HG03095 (cell line): ENCODE measurements around the gene TBC1D30.
A peak's percentile ranks its signal among the peaks of the same experiment; 100 is the strongest.

Experiments
- ATAC-seq: cut with Tn5 transposase; IDR thresholded peaks from one replicate; pipeline ENCODE4 v1.9.1; 2021; ENCODE audit warnings: moderate library complexity; ENCODE audit not compliant: unreplicated experiment

TBC1D30 gene

GRCh38 chr12:64858882-64859605, 34.6 kb downstream of the TBC1D30 start:
- ATAC-seq: no peak

GRCh38 chr12:64860446-64860998, 36.1 kb downstream of the TBC1D30 start:
- ATAC-seq: no peak

GRCh38 chr12:64864319-64864718, 39.9 kb downstream of the TBC1D30 start:
- ATAC-seq: no peak

- no peak for ATAC-seq
Observed at GRCh38 chr12:64875186-64875585, 50.7 kb downstream of the TBC1D30 start.

GRCh38 chr12:64876388-64877071, 52.1 kb downstream of the TBC1D30 start:
- ATAC-seq: peak; percentile 17

GRCh38 chr12:64877363-64878004, 53.0 kb downstream of the TBC1D30 start:
- peak; percentile 79 for ATAC-seq

GRCh38 chr12:64882687-64883086, 58.2 kb downstream of the TBC1D30 start:
- ATAC-seq: no peak

GRCh38 chr12:64883264-64884163, 59.1 kb downstream of the TBC1D30 start:
- no peak for ATAC-seq

- ATAC-seq: no peak
Observed at GRCh38 chr12:64884164-64884542, 59.7 kb downstream of the TBC1D30 start.

GRCh38 chr12:64884728-64885127, 60.3 kb downstream of the TBC1D30 start:
- ATAC-seq: no peak

- ATAC-seq: no peak
Observed at GRCh38 chr12:64889434-64890216, 65.2 kb downstream of the TBC1D30 start.

- no peak for ATAC-seq
Observed at GRCh38 chr12:64890873-64891468, 66.5 kb downstream of the TBC1D30 start.

- ATAC-seq: no peak
Observed at GRCh38 chr12:64891629-64892028, 67.2 kb downstream of the TBC1D30 start.

GRCh38 chr12:64892561-64892960, 68.1 kb downstream of the TBC1D30 start:
- ATAC-seq: no peak

GRCh38 chr12:64893961-64894360, 69.5 kb downstream of the TBC1D30 start:
- ATAC-seq: no peak

- no peak for ATAC-seq
Observed at GRCh38 chr12:64894827-64895475, 70.5 kb downstream of the TBC1D30 start.

GRCh38 chr12:64895526-64895925, 71.1 kb downstream of the TBC1D30 start:
- no peak for ATAC-seq

GRCh38 chr12:64900540-64900939, 76.1 kb downstream of the TBC1D30 start:
- ATAC-seq: no peak
